Measurements from ENCODE around the gene SHROOM3.

Gene SHROOM3

DNA sequence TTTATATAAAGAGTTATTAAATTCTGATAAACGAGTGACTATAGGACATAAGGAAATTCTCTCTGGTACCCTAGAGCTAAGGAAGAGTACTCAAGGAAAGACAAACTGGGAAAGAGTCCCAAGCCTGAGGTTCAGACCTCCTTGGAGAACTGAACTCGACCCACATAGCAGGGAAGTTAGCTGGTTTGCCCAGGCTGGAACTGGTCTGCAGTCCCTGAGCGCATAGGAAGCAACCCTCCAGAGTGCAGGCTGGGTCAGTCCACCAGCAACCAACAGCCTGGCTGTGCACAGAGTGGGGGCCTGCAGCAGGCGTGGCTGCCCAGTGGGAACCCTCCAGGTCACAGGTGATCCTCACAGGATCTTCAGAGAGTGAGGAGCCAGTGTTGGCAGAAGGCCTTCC is 348.8 kb downstream of the SHROOM3 start:
- H2AK5ac ChIP-seq (ENCODE audit: low read length, severe bottlenecking): peak overlapping the region; percentile 85
- no peaks in the 10 kb centered on the region for H3K27me3 ChIP-seq (ENCODE audit: control insufficient read depth in 1 of 2, insufficient read depth in 1 of 2, low read length in 2 of 2)
- peak overlapping the region; percentile 100 for H4K91ac ChIP-seq (ENCODE audit: low read length)
- peaks cover 8 to 13% of the 10 kb centered on the region in 2 experiments for H3K36me3 ChIP-seq (ENCODE audit: control insufficient read depth in 1 of 2, insufficient read depth in 2 of 2, low read depth in 1 of 2, low read length in 2 of 2)
- peak overlapping the region; percentile 79 to 97 for H3K18ac ChIP-seq (ENCODE audit: low read depth in 1 of 2, low read length in 2 of 2)
- H3K79me1 ChIP-seq (replicated peaks; ENCODE audit: low read length, poor library complexity, severe bottlenecking): peaks cover 6% of the 10 kb centered on the region
- H2BK12ac ChIP-seq (ENCODE audit: low read length in 2 of 2): peak overlapping the region; percentile 94 to 99
- H3K23ac ChIP-seq (ENCODE audit: low read length in 2 of 2): peak overlapping the region in 1 of 2 experiments; percentile 46
- H2BK15ac ChIP-seq (ENCODE audit: low read depth, poor library complexity, severe bottlenecking): peak overlapping the region; percentile 90
- peak overlapping the region; percentile 87 for H3K9ac ChIP-seq (ENCODE audit: low read length)
- H2BK5ac ChIP-seq (ENCODE audit: low read depth, low read length, poor library complexity, severe bottlenecking): peak overlapping the region; percentile 82
- H3K9me3 ChIP-seq (ENCODE audit: control insufficient read depth, low read length): no peaks in the 10 kb centered on the region
- H3K4me3 ChIP-seq (ENCODE audit: insufficient read depth in 1 of 2, low read depth in 1 of 2, low read length in 2 of 2): peak overlapping the region in 1 of 2 experiments; percentile 60
- H3K4me2 ChIP-seq (ENCODE audit: low read length, poor library complexity, severe bottlenecking): no peak overlapping the region
- peak overlapping the region; percentile 72 to 94 for H3K4ac ChIP-seq (ENCODE audit: low read depth in 1 of 2, low read length in 2 of 2)
- H2BK120ac ChIP-seq (ENCODE audit: low read depth, low read length): peak overlapping the region; percentile 94
- peak overlapping the region; percentile 93 for H4K8ac ChIP-seq (ENCODE audit: low read length)
- peaks cover 12% of the 10 kb centered on the region for H3K4me1 ChIP-seq (ENCODE audit: control insufficient read depth, insufficient read depth, low read depth, low read length)
- peak overlapping the region; percentile 81 for H3K27ac ChIP-seq (ENCODE audit: low read length, poor library complexity, severe bottlenecking)
- DNase-seq: peak; percentile 37
- H2AFZ ChIP-seq (ENCODE audit: low read depth, low read length): no peak overlapping the region
- H3K14ac ChIP-seq (ENCODE audit: low read length in 2 of 2): peak overlapping the region in 1 of 2 experiments; percentile 50
- WGBS: 88% methylated on average over 4 of the region's 4 CpGs

DNA sequence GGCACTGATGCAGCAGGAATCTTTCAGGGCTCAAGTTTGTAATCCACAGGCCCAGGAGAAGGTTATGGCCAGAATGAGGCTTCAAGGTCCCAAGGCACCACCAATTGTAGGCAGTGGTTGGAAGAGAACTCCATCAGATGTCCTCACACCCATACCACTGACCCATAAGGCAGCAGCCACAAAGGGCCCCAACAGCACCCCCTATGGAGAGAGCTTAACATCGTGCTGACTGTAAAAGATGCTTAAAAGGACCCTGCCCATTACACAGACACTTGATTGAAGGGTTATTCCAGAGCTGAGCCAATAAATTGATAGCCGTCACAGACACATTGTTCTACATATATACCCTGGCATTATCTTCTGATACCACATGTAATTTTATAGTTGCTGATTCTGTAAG is 349.2 kb downstream of the SHROOM3 start:
- 33% methylated on average over 1 of the region's 2 CpGs for WGBS
- Histone ChIP-seq H3K14ac (ENCODE audit: low read length in 2 of 2) (peak overlapping the region in 1 of 2 experiments; percentile 50), H3K27ac (ENCODE audit: low read length, poor library complexity, severe bottlenecking) (peak overlapping the region; percentile 81), H2AFZ (ENCODE audit: low read depth, low read length) (no peak overlapping the region), H3K4me1 (ENCODE audit: control insufficient read depth, insufficient read depth, low read depth, low read length) (peaks cover 12% of the 10 kb centered on the region), H3K4me3 (ENCODE audit: insufficient read depth in 1 of 2, low read depth in 1 of 2, low read length in 2 of 2) (peak overlapping the region in 1 of 2 experiments; percentile 60), H2BK120ac (ENCODE audit: low read depth, low read length) (peak overlapping the region; percentile 94), H2BK12ac (ENCODE audit: low read length in 2 of 2) (peak overlapping the region; percentile 94 to 99), H2BK5ac (ENCODE audit: low read depth, low read length, poor library complexity, severe bottlenecking) (peak overlapping the region; percentile 82), H3K9ac (ENCODE audit: low read length) (peak overlapping the region; percentile 87), H3K9me3 (ENCODE audit: control insufficient read depth, low read length) (no peaks in the 10 kb centered on the region), H3K23ac (ENCODE audit: low read length in 2 of 2) (peak overlapping the region in 1 of 2 experiments; percentile 46), H4K91ac (ENCODE audit: low read length) (peak overlapping the region; percentile 100), H4K8ac (ENCODE audit: low read length) (peak overlapping the region; percentile 93), H3K36me3 (ENCODE audit: control insufficient read depth in 1 of 2, insufficient read depth in 2 of 2, low read depth in 1 of 2, low read length in 2 of 2) (peaks cover 7 to 11% of the 10 kb centered on the region in 2 experiments), H3K4ac (ENCODE audit: low read depth in 1 of 2, low read length in 2 of 2) (peak overlapping the region; percentile 72 to 94), H3K18ac (ENCODE audit: low read depth in 1 of 2, low read length in 2 of 2) (peak overlapping the region; percentile 79 to 97), H3K79me1 (replicated peaks; ENCODE audit: low read length, poor library complexity, severe bottlenecking) (peaks cover 6% of the 10 kb centered on the region), H3K4me2 (ENCODE audit: low read length, poor library complexity, severe bottlenecking) (no peak overlapping the region), H3K27me3 (ENCODE audit: control insufficient read depth in 1 of 2, insufficient read depth in 1 of 2, low read length in 2 of 2) (no peaks in the 10 kb centered on the region), H2BK15ac (ENCODE audit: low read depth, poor library complexity, severe bottlenecking) (peak overlapping the region; percentile 90), H2AK5ac (ENCODE audit: low read length, severe bottlenecking) (peak overlapping the region; percentile 85)
- no peak for DNase-seq

DNA sequence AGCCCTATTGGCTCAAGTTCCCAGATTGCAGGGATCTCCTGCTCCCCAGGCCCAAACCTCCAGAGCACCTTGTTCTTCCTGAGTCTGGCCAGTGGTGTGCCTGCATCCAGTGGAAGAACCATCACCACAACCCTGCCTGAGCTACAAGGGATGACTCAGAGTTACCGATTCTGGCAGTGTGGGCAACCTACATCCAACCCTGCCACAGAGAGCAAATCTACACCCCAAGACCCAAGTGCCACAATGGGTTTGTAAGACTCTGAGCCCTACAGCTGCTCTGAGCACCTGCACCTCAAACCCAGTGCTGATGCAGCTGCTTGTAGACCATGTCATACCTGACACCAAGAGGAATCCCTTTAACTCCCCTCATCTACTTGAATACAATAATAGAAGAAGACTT is 352.9 kb downstream of the SHROOM3 start:
- Histone ChIP-seq H3K36me3 (ENCODE audit: control insufficient read depth in 1 of 2, insufficient read depth in 2 of 2, low read depth in 1 of 2, low read length in 2 of 2) (peaks cover 5 to 11% of the 10 kb centered on the region in 2 experiments), H2BK15ac (ENCODE audit: low read depth, poor library complexity, severe bottlenecking) (no peak overlapping the region), H2AK5ac (ENCODE audit: low read length, severe bottlenecking) (no peak overlapping the region), H3K9ac (ENCODE audit: low read length) (no peak overlapping the region), H4K91ac (ENCODE audit: low read length) (no peak overlapping the region), H2BK120ac (ENCODE audit: low read depth, low read length) (no peak overlapping the region), H3K79me1 (replicated peaks; ENCODE audit: low read length, poor library complexity, severe bottlenecking) (peaks cover 6% of the 10 kb centered on the region), H3K9me3 (ENCODE audit: control insufficient read depth, low read length) (no peaks in the 10 kb centered on the region), H3K4me3 (ENCODE audit: insufficient read depth in 1 of 2, low read depth in 1 of 2, low read length in 2 of 2) (no peak overlapping the region), H2BK5ac (ENCODE audit: low read depth, low read length, poor library complexity, severe bottlenecking) (no peak overlapping the region), H2AFZ (ENCODE audit: low read depth, low read length) (no peak overlapping the region), H3K18ac (ENCODE audit: low read depth in 1 of 2, low read length in 2 of 2) (no peak overlapping the region), H2BK12ac (ENCODE audit: low read length in 2 of 2) (peak overlapping the region in 1 of 2 experiments; percentile 4), H3K4me1 (ENCODE audit: control insufficient read depth, insufficient read depth, low read depth, low read length) (peaks cover 5% of the 10 kb centered on the region), H3K27me3 (ENCODE audit: control insufficient read depth in 1 of 2, insufficient read depth in 1 of 2, low read length in 2 of 2) (no peaks in the 10 kb centered on the region), H4K8ac (ENCODE audit: low read length) (no peak overlapping the region), H3K23ac (ENCODE audit: low read length in 2 of 2) (no peak overlapping the region), H3K14ac (ENCODE audit: low read length in 2 of 2) (no peak overlapping the region), H3K4me2 (ENCODE audit: low read length, poor library complexity, severe bottlenecking) (no peak overlapping the region), H3K4ac (ENCODE audit: low read depth in 1 of 2, low read length in 2 of 2) (no peak overlapping the region), H3K27ac (ENCODE audit: low read length, poor library complexity, severe bottlenecking) (no peak overlapping the region)
- DNase-seq: no peak
- 94% methylated on average over 1 of the region's 1 CpG for WGBS

- H2BK5ac ChIP-seq (ENCODE audit: low read depth, low read length, poor library complexity, severe bottlenecking): no peak overlapping the region
- no peak overlapping the region for H3K4ac ChIP-seq (ENCODE audit: low read depth in 1 of 2, low read length in 2 of 2)
- no peak overlapping the region for H2BK120ac ChIP-seq (ENCODE audit: low read depth, low read length)
- peaks cover 5 to 8% of the 10 kb centered on the region in 2 experiments for H3K36me3 ChIP-seq (ENCODE audit: control insufficient read depth in 1 of 2, insufficient read depth in 2 of 2, low read depth in 1 of 2, low read length in 2 of 2)
- no peak overlapping the region for H3K4me3 ChIP-seq (ENCODE audit: insufficient read depth in 1 of 2, low read depth in 1 of 2, low read length in 2 of 2)
- H2BK12ac ChIP-seq (ENCODE audit: low read length in 2 of 2): no peak overlapping the region
- H3K9me3 ChIP-seq (ENCODE audit: control insufficient read depth, low read length): no peaks in the 10 kb centered on the region
- H3K27ac ChIP-seq (ENCODE audit: low read length, poor library complexity, severe bottlenecking): no peak overlapping the region
- H3K4me1 ChIP-seq (ENCODE audit: control insufficient read depth, insufficient read depth, low read depth, low read length): no peaks in the 10 kb centered on the region
- H3K79me1 ChIP-seq (replicated peaks; ENCODE audit: low read length, poor library complexity, severe bottlenecking): no peaks in the 10 kb centered on the region
- DNase-seq: no peak
- no peak overlapping the region for H3K18ac ChIP-seq (ENCODE audit: low read depth in 1 of 2, low read length in 2 of 2)
- no peak overlapping the region for H3K9ac ChIP-seq (ENCODE audit: low read length)
- no CpG with 5 or more reads among the region's 1 CpG for WGBS
- no peak overlapping the region for H2AK5ac ChIP-seq (ENCODE audit: low read length, severe bottlenecking)
- H3K23ac ChIP-seq (ENCODE audit: low read length in 2 of 2): no peak overlapping the region
- no peak overlapping the region for H3K14ac ChIP-seq (ENCODE audit: low read length in 2 of 2)
- no peaks in the 10 kb centered on the region for H3K27me3 ChIP-seq (ENCODE audit: control insufficient read depth in 1 of 2, insufficient read depth in 1 of 2, low read length in 2 of 2)
- H2AFZ ChIP-seq (ENCODE audit: low read depth, low read length): no peak overlapping the region
- H2BK15ac ChIP-seq (ENCODE audit: low read depth, poor library complexity, severe bottlenecking): no peak overlapping the region
- H3K4me2 ChIP-seq (ENCODE audit: low read length, poor library complexity, severe bottlenecking): no peak overlapping the region
- no peak overlapping the region for H4K91ac ChIP-seq (ENCODE audit: low read length)
- no peak overlapping the region for H4K8ac ChIP-seq (ENCODE audit: low read length)
These were observed 355.3 kb downstream of the SHROOM3 start for GRCh38 chr4:76790377-76790776.
